GM19035 (cell line): Measurements from ENCODE around the gene SRL.
"Not testable (repeated sequence)": the region's sequence is repeated elsewhere in the genome, so short reads cannot be mapped to it uniquely, and the experiment has no call there.

Source experiments
- ATAC-seq: cut with Tn5 transposase; IDR thresholded peaks from one replicate; pipeline ENCODE4 v1.9.1; 2021; ENCODE audit not compliant: unreplicated experiment

SRL gene

GRCh38 chr16:4231367-4231766 is 10.5 kb downstream of the SRL start:
- ATAC-seq = no peak

- ATAC-seq = no peak
Observed at GRCh38 chr16:4227040-4227332, 14.9 kb downstream of the SRL start.

GRCh38 chr16:4226251-4227039 is 15.4 kb downstream of the SRL start:
- ATAC-seq = no peak

- ATAC-seq = no peak
Observed at GRCh38 chr16:4225075-4225474, 16.8 kb downstream of the SRL start.

GRCh38 chr16:4220358-4220757 is 21.5 kb downstream of the SRL start:
- ATAC-seq = no peak

GRCh38 chr16:4218202-4218601 is 23.7 kb downstream of the SRL start:
- ATAC-seq = no peak

- ATAC-seq = no peak
Observed at GRCh38 chr16:4217204-4218131, 24.4 kb downstream of the SRL start.

- ATAC-seq = no peak
Observed at GRCh38 chr16:4216596-4216995, 25.3 kb downstream of the SRL start.

- ATAC-seq = no peak
Observed at GRCh38 chr16:4215106-4215505, 26.8 kb downstream of the SRL start.

GRCh38 chr16:4214215-4214621 is 27.7 kb downstream of the SRL start:
- no peak for ATAC-seq

GRCh38 chr16:4213737-4214136 is 28.1 kb downstream of the SRL start:
- no peak for ATAC-seq

GRCh38 chr16:4212934-4213296 is 29.0 kb downstream of the SRL start:
- ATAC-seq = no peak

GRCh38 chr16:4212211-4212933 is 29.5 kb downstream of the SRL start:
- no peak for ATAC-seq

GRCh38 chr16:4211445-4212210 is 30.3 kb downstream of the SRL start:
- not testable (repeated sequence) for ATAC-seq

- ATAC-seq = no peak
Observed at GRCh38 chr16:4209666-4210065, 32.2 kb downstream of the SRL start.

- no peak for ATAC-seq
Observed at GRCh38 chr16:4208341-4208751, 33.5 kb downstream of the SRL start.

GRCh38 chr16:4207683-4208340 is 34.1 kb downstream of the SRL start:
- no peak for ATAC-seq

GRCh38 chr16:4207229-4207628 is 34.7 kb downstream of the SRL start:
- ATAC-seq = no peak

GRCh38 chr16:4206680-4207079 is 35.2 kb downstream of the SRL start:
- ATAC-seq = no peak

- no peak for ATAC-seq
Observed at GRCh38 chr16:4205971-4206370, 35.9 kb downstream of the SRL start.
